Panc1 (cell line): ENCODE data around the gene AGBL5. TPM values are rescaled to one million over a fixed set of nuclear protein-coding genes. Genes with fewer than 3 reads are reported as not detected.

Experiments used
- ATAC-seq: fragments of 200-7000 bp; cut with Tn5 transposase; 2 replicates; pipeline ENCODE4 v1.9.1; 2020; ENCODE audit warnings: mild to moderate bottlenecking, moderate library complexity
- BruUV-seq: library from RNA; stranded (reverse); fragments of 400-500 nt; replicated peaks from 2 replicates; lab custom pipeline; 2021; lab: Mats Ljungman, UMichigan
- CTCF ChIA-PET: fragments of 300-600 bp; sonication (Branson Sonifier 250); formaldehyde crosslinking; loops from one replicate; lab custom pipeline; 2022; ENCODE audit warnings: antibody characterized with exemption; lab: Charles Lee
- POLR2A ChIA-PET: fragments of 300-600 bp; sonication (Branson Sonifier 250); formaldehyde crosslinking; loops from one replicate; lab custom pipeline; 2022; ENCODE audit warnings: antibody characterized with exemption; lab: Charles Lee
- DNase-seq: peaks from one replicate; pipeline ENCODE4 v3.0.0-alpha.2; 2010; ENCODE audit warnings: low read depth, low spot score
- H3K27ac ChIP-seq: 2 replicates; pipeline ENCODE4 v1.5.1; 2011; ENCODE audit warnings: mild to moderate bottlenecking, low read length, inconsistent platforms
- H3K27me3 ChIP-seq: fragments of 200-500 bp; sonication (Bioruptor generic); 2 replicates; pipeline ENCODE4 v1.6.0; 2014; ENCODE audit warnings: low read length, inconsistent platforms; ENCODE audit not compliant: control insufficient read depth, insufficient read depth
- H3K36me3 ChIP-seq: fragments of 200-500 bp; sonication (Bioruptor generic); 2 replicates; pipeline ENCODE4 v1.5.1; 2014; ENCODE audit warnings: inconsistent platforms, mild to moderate bottlenecking, low read length, moderate library complexity; ENCODE audit not compliant: control insufficient read depth, insufficient read depth
- H3K4me1 ChIP-seq: 2 replicates; pipeline ENCODE4 v1.5.1; 2011; ENCODE audit warnings: inconsistent platforms, mild to moderate bottlenecking, low read length, moderate library complexity; ENCODE audit not compliant: control insufficient read depth, insufficient read depth
- H3K4me3 ChIP-seq, 2 experiments: 2 replicates each; pipeline ENCODE4 v1.5.1; 2011 to 2012; ENCODE audit warnings: low read depth in 2 of 2, low read length in 2 of 2, mild to moderate bottlenecking in 2 of 2, inconsistent platforms in 1 of 2, moderate library complexity in 1 of 2
- H3K9me3 ChIP-seq: fragments of 200-500 bp; sonication (Bioruptor generic); 2 replicates; pipeline ENCODE4 v1.5.1; 2014; ENCODE audit warnings: low read depth, mild to moderate bottlenecking, inconsistent platforms, low read length, moderate library complexity; ENCODE audit not compliant: control insufficient read depth, insufficient read depth
- CTCF ChIP-seq: fragments of 450-650 bp; IDR thresholded peaks from 2 replicates; pipeline ENCODE4 v1.5.1; 2017; ENCODE audit warnings: mild to moderate bottlenecking
- POLR2AphosphoS5 ChIP-seq: IDR thresholded peaks from 2 replicates; pipeline ENCODE4 v1.6.1; 2012; ENCODE audit warnings: mild to moderate bottlenecking, low read depth, low read length, moderate library complexity
- REST ChIP-seq, 2 experiments: IDR thresholded peaks; 2 replicates each; pipeline ENCODE4 v1.6.1; 2011 to 2012; ENCODE audit warnings: low read depth in 2 of 2, control low read depth in 1 of 2, low read length in 1 of 2, mild to moderate bottlenecking in 1 of 2, moderate library complexity in 1 of 2; ENCODE audit not compliant: insufficient read depth in 1 of 2
- SIN3A ChIP-seq: IDR thresholded peaks from 2 replicates; pipeline ENCODE4 v1.6.1; 2012; ENCODE audit warnings: low read depth, mild to moderate bottlenecking, low read length, moderate library complexity, borderline replicate concordance; ENCODE audit not compliant: insufficient read depth
- TCF7L2 ChIP-seq: IDR thresholded peaks from 2 replicates; pipeline ENCODE4 v1.6.1; 2011; ENCODE audit warnings: mild to moderate bottlenecking, low read depth, low read length, inconsistent platforms
- in situ Hi-C: cut with HindIII; loops from 2 replicates; pipeline ENCODE4 v1.10.0; 2016; ENCODE audit warnings: low sequenced_read_pairs, low pct_unique_long_range_greater_than_20kb
- intact Hi-C: fragments of 100-400 bp; cut with micrococcal nuclease; formaldehyde crosslinking; loops from one replicate; pipeline ENCODE4 v1.10.0; 2022; ENCODE audit not compliant: unreplicated experiment
- total RNA-seq: library from RNA; stranded (reverse); gene quantifications from one replicate; pipeline ENCODE4 v1.2.1, GENCODE V29; 2021; ENCODE audit not compliant: unreplicated experiment

AGBL5 gene
- total RNA-seq, 1 experiment from 2014 or later = 55.6 TPM

GRCh38 chr2:27085673-27086089 lies 34.2 kb downstream of the AGBL5 start:
- Histone ChIP-seq H3K4me1 (peaks cover 7% of the 10 kb centered on the region), H3K4me3 (peak overlapping the region; percentile 61 to 62), H3K27me3 (no peaks in the 10 kb centered on the region), H3K36me3 (no peaks in the 10 kb centered on the region), H3K27ac (peak overlapping the region; percentile 70), H3K9me3 (no peaks in the 10 kb centered on the region)
- POLR2A ChIA-PET = no interaction called here
- peak; percentile 42 for DNase-seq
- CTCF ChIA-PET = interaction anchor here (2.0 kb wide), 1 partner anchor 124 kb away, joined by 5 read pairs; no protein-coding TSS in a partner anchor
- intact Hi-C loops = loop anchor here (10.0 kb wide), 1 partner anchor 121 kb away; no protein-coding TSS in a partner anchor
- in situ Hi-C loops = no loop called here
- no TSS peak for BruUV-seq
- ATAC-seq = peak; percentile 76
- TF ChIP-seq SIN3A (no peak), POLR2AphosphoS5 (no peak), TCF7L2 (no peak), REST (IDR thresholded peaks at IDR 0.05; ENCODE audit: insufficient read depth in 1 of 2, low read depth in 2 of 2, low read length in 1 of 2) (no peak), CTCF (no peak; the same call in 1 of the 2 replicates)

- peak; percentile 90 for ATAC-seq
- Histone ChIP-seq H3K27me3 (no peaks in the 10 kb centered on the region), H3K36me3 (no peaks in the 10 kb centered on the region), H3K4me3 (peak overlapping the region; percentile 61 to 62), H3K27ac (peak overlapping the region; percentile 70), H3K9me3 (no peaks in the 10 kb centered on the region), H3K4me1 (peaks cover 7% of the 10 kb centered on the region)
- POLR2A ChIA-PET = no interaction called here
- no TSS peak for BruUV-seq
- CTCF ChIA-PET = interaction anchor here (2.0 kb wide), 1 partner anchor 124 kb away, joined by 5 read pairs; no protein-coding TSS in a partner anchor
- intact Hi-C loops = loop anchor here (10.0 kb wide), 1 partner anchor 121 kb away; no protein-coding TSS in a partner anchor
- TF ChIP-seq SIN3A (no peak), TCF7L2 (no peak), CTCF (peak; percentile 97), POLR2AphosphoS5 (no peak; the same call in 1 of the 2 replicates), REST (IDR thresholded peaks at IDR 0.05; ENCODE audit: insufficient read depth in 1 of 2, low read depth in 2 of 2, low read length in 1 of 2) (0 out of 4 replicates have a peak, but pooled peaks of 1 of the 2 experiments have one; percentile 21)
- peak; percentile 59 for DNase-seq
- in situ Hi-C loops = no loop called here
Measured at GRCh38 chr2:27086090-27086723, 34.7 kb downstream of the AGBL5 start.
